Breast epithelium (tissue), 4 donors: ENCODE measurements around the gene ANXA2. TPM values are rescaled to one million over a fixed set of nuclear protein-coding genes. Genes with fewer than 3 reads are reported as not detected.

Experiments
- DNase-seq, 2 donors: peaks; one replicate each; pipeline ENCODE4 v3.0.0-alpha.2; 2019; ENCODE audit warnings: low spot score in 2 of 2
- H3K27ac ChIP-seq, 2 donors: fragments of 200-600 bp; sonication (generic) in 1 of 2; one replicate each; pipeline ENCODE4 v1.5.1; 2016 to 2019; ENCODE audit warnings: mild to moderate bottlenecking in 1 of 2
- H3K27me3 ChIP-seq, 2 donors: fragments of 200-600 bp; sonication (generic) in 1 of 2; one replicate each; pipeline versions ENCODE4 v1.5.1 to v1.6.0; 2017 to 2019; ENCODE audit warnings: control low read depth in 1 of 2, mild to moderate bottlenecking in 1 of 2
- H3K36me3 ChIP-seq: fragments of 200-600 bp; one replicate; pipeline ENCODE4 v1.5.1; 2019
- H3K4me1 ChIP-seq, 2 donors: fragments of 200-600 bp; sonication (generic); one replicate each; pipeline ENCODE4 v1.5.1; 2016 to 2019; ENCODE audit warnings: control low read depth in 1 of 2
- H3K4me3 ChIP-seq, 3 donors: fragments of 200-600 bp; sonication (generic); 1 replicate in 2 of 3; 2 replicates in 1 of 3; pipeline ENCODE4 v1.5.1; 2016 to 2019; ENCODE audit warnings: mild to moderate bottlenecking in 3 of 3, moderate library complexity in 2 of 3
- H3K9me3 ChIP-seq, 2 donors: fragments of 200-600 bp; sonication (generic) in 1 of 2; one replicate each; pipeline ENCODE4 v1.5.1; 2016 to 2019; ENCODE audit warnings: control low read depth in 1 of 2
- CTCF ChIP-seq, 3 donors: fragments of 450-650 bp; IDR thresholded peaks; one replicate each; pipeline ENCODE4 v1.5.1; 2016 to 2017; ENCODE audit warnings: antibody characterized with exemption in 3 of 3, mild to moderate bottlenecking in 3 of 3, moderate library complexity in 3 of 3
- POLR2A ChIP-seq: fragments of 450-650 bp; IDR thresholded peaks from one replicate; pipeline ENCODE4 v1.6.1; 2016; ENCODE audit warnings: antibody characterized with exemption, mild to moderate bottlenecking, moderate library complexity
- POLR2AphosphoS5 ChIP-seq, 3 donors: sonication (generic); formaldehyde crosslinking; IDR thresholded peaks; one replicate each; pipeline ENCODE4 v1.6.1; 2017; ENCODE audit warnings: antibody characterized with exemption in 3 of 3
- intact Hi-C: fragments of 100-400 bp; cut with DNase I; formaldehyde crosslinking; loops from one replicate; pipeline ENCODE4 v1.15.1; 2023; ENCODE audit warnings: low total_unique reads
- total RNA-seq, 3 donors: library from RNA; depleted of rRNA; stranded (reverse); fragments of >200 nt; gene quantifications; one replicate each; pipeline ENCODE4 v1.1.0, GENCODE V29; 2016

The ANXA2 gene
- total RNA-seq, 3 donors from 2014 or later: 875 to 1,598 (median 923) TPM

DNA sequence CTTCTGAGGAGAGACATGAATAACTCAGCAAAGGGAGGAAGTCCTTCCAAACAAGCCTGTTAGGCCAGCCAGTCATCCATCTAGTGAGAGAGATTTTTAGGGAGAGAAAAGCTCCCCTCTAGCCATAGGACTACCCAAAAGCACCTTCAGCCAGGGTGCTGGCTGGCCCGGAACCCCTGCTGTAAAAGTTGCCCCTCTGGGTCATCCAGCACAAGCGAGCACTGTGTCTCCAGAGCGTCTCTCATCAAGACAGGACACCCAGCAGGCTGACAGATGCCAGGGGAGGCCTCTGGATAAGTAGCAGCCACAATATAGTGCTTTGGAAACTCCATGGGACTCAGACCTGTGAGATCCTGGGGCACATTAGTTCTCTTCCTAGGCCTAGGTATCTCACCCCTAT, 24.5 kb downstream of the ANXA2 start:
- Histone ChIP-seq H3K27ac (peak overlapping the region; percentile 93), H3K4me1 (peaks cover 16 to 63% of the 10 kb centered on the region in 2 donors), H3K4me3 (no peak overlapping the region), H3K36me3 (no peaks in the 10 kb centered on the region), H3K27me3 (no peaks in the 10 kb centered on the region), H3K9me3 (no peaks in the 10 kb centered on the region)
- DNase-seq: no peak
- TF ChIP-seq CTCF (IDR thresholded peaks at IDR 0.05) (no peak), POLR2A (no peak), POLR2AphosphoS5 (IDR thresholded peaks at IDR 0.05) (no peak)
- intact Hi-C loops: no loop called here

DNA sequence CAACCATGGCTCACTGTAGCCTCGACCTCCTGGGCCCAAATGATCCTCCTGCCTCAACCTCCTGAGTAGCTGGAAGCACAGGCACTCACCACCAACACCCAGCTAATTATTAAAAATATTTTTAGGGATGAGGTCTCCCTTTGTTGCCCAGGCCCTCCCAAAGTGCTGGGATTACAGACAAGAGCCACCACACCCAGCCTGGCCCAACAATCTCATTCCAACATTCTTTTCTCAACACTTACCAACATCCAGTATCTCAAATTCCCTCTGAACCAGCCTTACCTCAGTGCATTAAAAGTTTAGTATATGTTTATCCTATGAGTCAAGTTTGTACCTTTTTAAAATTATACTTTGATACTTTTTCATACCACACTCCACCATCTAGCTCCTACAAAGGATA, 25.0 kb downstream of the ANXA2 start:
- TF ChIP-seq CTCF (IDR thresholded peaks at IDR 0.05) (no peak), POLR2AphosphoS5 (IDR thresholded peaks at IDR 0.05) (no peak), POLR2A (no peak)
- H3K36me3 ChIP-seq: no peaks in the 10 kb centered on the region
- DNase-seq: no peak
- no peaks in the 10 kb centered on the region for H3K9me3 ChIP-seq
- intact Hi-C loops: no loop called here
- H3K27me3 ChIP-seq: no peaks in the 10 kb centered on the region
- peak overlapping the region; percentile 93 for H3K27ac ChIP-seq
- no peak overlapping the region for H3K4me3 ChIP-seq
- peaks cover 16 to 58% of the 10 kb centered on the region in 2 donors for H3K4me1 ChIP-seq

- TF ChIP-seq CTCF (IDR thresholded peaks at IDR 0.05): no peak
- TF ChIP-seq POLR2AphosphoS5 (IDR thresholded peaks at IDR 0.05): no peak
- no peak for TF ChIP-seq POLR2A
- Histone ChIP-seq H3K27ac (peak overlapping the region; percentile 93), H3K4me1 (peaks cover 16 to 53% of the 10 kb centered on the region in 2 donors), H3K27me3 (no peaks in the 10 kb centered on the region), H3K9me3 (no peaks in the 10 kb centered on the region), H3K4me3 (no peak overlapping the region), H3K36me3 (no peaks in the 10 kb centered on the region)
- intact Hi-C loops: no loop called here
- no peak for DNase-seq
Measured at GRCh38 chr15:60372227-60372626, 25.6 kb downstream of the ANXA2 start.

DNA sequence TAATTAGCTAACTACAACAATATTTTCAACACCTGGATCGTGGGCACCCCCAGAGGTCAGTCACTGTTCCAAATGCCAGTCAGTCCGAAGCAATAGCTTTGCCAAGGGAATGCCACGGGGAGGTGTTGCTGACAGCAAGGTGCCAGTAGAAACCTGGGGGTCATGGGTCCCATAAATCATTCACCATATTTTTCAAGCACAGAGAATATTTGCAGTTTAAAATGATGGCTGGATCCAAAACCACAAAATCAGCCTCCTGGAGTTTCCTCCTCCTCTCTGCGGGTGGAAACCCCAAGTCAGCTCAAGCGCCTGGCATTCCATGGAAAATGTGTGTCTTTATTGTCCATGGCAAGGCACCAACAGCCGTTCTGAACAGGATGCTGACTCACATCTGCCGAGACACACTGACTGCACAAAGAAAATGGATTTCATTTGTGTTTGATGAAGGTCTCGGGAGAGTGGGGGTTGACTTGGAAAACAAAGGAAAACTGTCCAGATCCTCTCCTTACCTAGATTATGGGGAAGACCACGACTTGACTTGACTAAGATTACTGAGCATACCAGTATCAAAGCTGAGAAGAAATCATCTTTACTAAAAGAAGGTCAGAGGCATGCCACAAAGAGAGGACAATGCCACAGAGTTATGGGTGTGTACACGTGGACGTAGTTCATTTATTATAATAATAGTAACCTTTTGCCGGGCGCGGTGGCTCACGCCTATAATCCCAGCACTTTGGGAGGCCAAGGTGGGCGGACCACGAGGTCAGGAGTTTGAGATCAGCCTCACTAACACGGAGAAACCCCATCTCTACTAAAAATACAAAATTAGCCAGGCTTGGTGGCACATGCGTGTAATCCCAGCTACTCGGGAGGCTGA, 26.4 kb downstream of the ANXA2 start:
- TF ChIP-seq POLR2AphosphoS5 (IDR thresholded peaks at IDR 0.05): peak; percentile 76 to 94 (median 93)
- TF ChIP-seq CTCF (IDR thresholded peaks at IDR 0.05): no peak
- no peak for TF ChIP-seq POLR2A
- peak overlapping the region in 1 of 3 donors; percentile 41 for H3K4me3 ChIP-seq
- H3K4me1 ChIP-seq: peaks cover 16 to 47% of the 10 kb centered on the region in 2 donors
- peak; percentile 79 to 91 for DNase-seq
- peak overlapping the region; percentile 93 for H3K27ac ChIP-seq
- H3K27me3 ChIP-seq: no peaks in the 10 kb centered on the region
- H3K36me3 ChIP-seq: no peaks in the 10 kb centered on the region
- H3K9me3 ChIP-seq: no peaks in the 10 kb centered on the region
- intact Hi-C loops: no loop called here

GRCh38 chr15:60370869-60371136, 27.0 kb downstream of the ANXA2 start:
- peaks cover 15 to 43% of the 10 kb centered on the region in 2 donors for H3K4me1 ChIP-seq

More at GRCh38 chr15:60370869-60371136, 27.0 kb downstream of the ANXA2 start:
- Histone ChIP-seq H3K9me3 (no peaks in the 10 kb centered on the region), H3K4me3 (peak overlapping the region in 1 of 3 donors; percentile 41), H3K27me3 (no peaks in the 10 kb centered on the region), H3K27ac (peak overlapping the region; percentile 93), H3K36me3 (no peaks in the 10 kb centered on the region)
- intact Hi-C loops: no loop called here
- no peak for TF ChIP-seq POLR2AphosphoS5 (IDR thresholded peaks at IDR 0.05)
- no peak for TF ChIP-seq CTCF (IDR thresholded peaks at IDR 0.05)
- TF ChIP-seq POLR2A: no peak
- DNase-seq: no peak
